Ecto neural progenitor cell (in vitro differentiated cells): ENCODE data around the gene PTPRG.
"Not testable (repeated sequence)": the region's sequence is repeated elsewhere in the genome, so short reads cannot be mapped to it uniquely, and the experiment has no call there.

Source experiments
- DNase-seq: peaks from one replicate; pipeline ENCODE4 v3.0.0-alpha.2; 2018; ENCODE audit warnings: low spot score

Gene PTPRG

DNA sequence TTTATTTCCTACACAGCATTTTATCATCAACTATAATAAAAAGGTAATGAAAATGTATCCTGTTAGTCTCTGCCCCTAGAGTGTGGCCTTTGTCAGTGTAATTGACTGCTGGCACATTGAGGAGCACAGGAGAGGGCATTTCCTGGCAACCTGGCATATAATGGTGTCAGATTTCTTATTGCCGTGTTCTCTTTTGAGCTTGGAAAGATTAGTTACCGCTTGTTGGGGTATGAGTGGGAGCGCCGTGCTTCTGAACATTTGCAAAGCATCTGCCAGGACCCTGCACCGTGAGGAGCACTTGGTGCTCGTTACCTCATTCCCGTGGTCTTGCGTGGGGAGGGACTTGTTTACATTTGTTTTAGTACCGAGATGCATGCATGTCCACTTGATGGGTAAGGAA, 124.4 kb downstream of the PTPRG start:
- no peak for DNase-seq

GRCh38 chr3:61686228-61686648, 124.9 kb downstream of the PTPRG start:
- no peak for DNase-seq

DNA sequence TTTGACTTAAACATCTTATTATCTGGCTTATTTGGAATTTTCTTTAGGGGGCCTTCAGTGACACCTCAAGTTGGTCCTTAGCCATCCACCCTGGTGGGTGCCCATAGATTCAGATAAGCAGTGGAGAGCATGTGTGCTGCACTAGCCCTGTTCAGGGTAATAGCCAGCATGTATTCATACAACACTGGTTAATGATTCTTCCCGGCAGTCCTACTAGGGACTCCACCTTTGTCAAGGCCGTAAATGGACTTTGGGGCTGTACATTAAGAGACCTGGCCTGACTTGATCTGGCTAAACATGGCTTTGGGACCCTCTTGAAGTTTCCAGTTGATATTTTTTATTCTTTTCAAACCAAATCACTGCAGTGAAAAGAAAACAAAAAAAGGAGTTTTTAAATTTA, 125.8 kb downstream of the PTPRG start:
- no peak for DNase-seq

GRCh38 chr3:61687663-61688306, 126.4 kb downstream of the PTPRG start:
- DNase-seq, result no peak

DNA sequence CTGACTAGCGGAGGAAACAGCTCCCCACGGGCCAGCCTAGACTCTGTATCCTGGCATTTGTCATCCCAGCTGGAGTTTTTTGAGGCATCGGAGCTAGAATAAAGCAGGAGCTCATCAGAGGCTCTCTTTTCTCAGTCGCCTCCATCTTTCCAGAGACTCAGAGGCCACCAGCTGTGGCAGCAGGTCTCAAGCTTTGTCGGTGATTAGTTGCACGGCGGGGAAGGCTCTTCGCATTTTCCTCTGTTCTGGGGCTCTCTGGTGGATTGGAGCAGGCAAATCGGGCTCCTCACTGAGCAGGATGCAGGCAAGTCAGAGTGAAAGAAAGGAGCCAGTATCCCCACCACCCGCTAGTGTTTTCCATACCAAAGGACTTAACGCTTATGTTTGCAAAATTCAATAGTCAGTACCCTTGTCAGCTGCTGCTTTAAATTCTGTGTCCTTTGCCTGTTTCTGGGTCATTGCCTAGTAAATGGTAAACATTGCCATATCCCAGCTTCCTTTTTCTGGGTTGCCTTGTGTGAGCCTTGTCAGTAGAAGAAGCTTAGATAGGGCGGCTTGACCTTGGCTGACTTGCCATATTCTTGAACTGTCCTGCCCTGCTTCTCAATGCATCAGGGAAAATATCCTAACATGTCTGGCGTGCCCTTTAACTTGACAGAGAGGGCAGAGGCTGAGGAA, 127.1 kb downstream of the PTPRG start:
- peak; percentile 82 for DNase-seq

DNA sequence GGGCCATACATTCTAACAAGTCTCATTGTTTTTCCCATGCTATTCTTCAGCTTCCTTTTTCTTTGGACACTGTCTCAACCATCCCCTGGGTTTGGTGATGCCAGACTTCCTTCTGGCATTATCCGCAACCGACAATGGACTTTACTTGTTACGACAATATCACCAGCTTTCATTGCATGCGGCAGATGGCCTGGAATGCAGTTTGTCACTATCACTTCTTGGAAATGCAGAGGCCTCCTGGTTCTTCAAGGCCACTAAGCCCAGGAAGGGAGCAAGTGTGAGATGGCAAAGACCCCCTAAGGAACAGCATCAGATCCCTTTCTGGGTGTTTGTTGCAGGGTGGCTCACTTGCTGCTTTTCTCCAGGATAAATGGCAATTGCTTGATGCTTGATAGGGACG, 128.6 kb downstream of the PTPRG start:
- DNase-seq, result no peak

- DNase-seq, result no peak
Measured at GRCh38 chr3:61691466-61691865, 130.1 kb downstream of the PTPRG start.

DNA sequence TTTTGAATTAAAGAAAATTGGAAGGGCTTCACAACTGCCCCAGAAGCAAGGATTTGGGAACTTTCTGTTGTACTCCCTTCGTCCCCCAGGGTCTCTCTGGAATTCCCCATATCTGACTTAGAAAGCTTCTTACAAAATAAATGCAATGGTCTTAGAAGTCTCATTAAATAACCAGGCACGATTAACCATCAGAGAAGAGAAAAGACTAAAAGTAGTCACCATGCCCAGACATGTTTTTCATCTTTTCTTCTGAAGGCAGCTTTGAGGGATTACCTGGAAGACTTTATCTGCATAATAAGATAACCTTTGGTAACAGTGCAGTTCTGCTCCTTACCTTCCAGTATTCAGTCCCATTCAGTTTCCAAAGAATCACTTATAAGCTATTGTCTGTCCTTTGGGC, 135.9 kb downstream of the PTPRG start:
- DNase-seq, result no peak

GRCh38 chr3:61698278-61699072, 137.1 kb downstream of the PTPRG start:
- not testable (repeated sequence) for DNase-seq

DNA sequence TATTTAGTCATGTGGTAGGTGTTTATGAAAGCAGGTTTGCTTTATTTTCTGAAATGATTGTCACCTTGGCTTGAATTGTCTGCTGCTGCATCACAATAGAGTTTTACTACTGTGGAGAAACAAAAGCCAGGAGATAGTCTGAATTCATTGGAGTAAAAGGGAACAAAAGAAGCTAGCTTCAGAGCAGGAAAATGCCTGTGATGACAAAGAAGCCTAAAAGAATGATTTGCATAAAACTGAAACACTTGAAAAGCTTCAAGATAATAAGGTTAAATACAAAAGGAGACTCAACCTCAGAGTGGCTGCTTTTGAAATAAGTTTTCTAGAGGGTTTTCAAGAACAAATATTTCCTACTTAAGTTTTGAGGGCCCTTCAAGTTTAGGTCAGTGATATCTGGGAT, 138.3 kb downstream of the PTPRG start:
- DNase-seq, result no peak

GRCh38 chr3:61701011-61701410, 139.6 kb downstream of the PTPRG start:
- DNase-seq, result no peak

GRCh38 chr3:61702453-61702852, 141.1 kb downstream of the PTPRG start:
- DNase-seq, result no peak

DNA sequence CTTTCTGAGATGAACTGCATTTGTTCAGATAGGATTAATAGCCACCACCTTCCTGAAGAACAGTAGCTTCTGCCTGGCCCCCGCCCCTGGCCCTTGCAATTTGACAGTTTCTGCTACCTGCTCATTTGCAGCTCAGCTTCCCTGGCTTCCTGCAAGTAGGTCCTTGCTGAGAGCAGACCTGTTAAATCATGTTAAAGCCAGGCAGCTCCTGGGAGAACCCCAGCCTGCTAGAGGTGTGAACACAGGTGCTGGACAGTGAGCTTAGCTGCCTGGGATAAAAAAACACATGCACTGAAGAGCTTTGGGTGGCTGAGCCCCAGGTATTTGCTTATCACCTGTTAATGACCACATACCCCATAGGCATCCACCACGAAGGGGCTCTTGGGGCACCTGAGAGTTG, 143.4 kb downstream of the PTPRG start:
- DNase-seq, result no peak

- no peak for DNase-seq
Measured at GRCh38 chr3:61707492-61707891, 146.1 kb downstream of the PTPRG start.

- not testable (repeated sequence) for DNase-seq
Measured at GRCh38 chr3:61710920-61711319, 149.5 kb downstream of the PTPRG start.

DNA sequence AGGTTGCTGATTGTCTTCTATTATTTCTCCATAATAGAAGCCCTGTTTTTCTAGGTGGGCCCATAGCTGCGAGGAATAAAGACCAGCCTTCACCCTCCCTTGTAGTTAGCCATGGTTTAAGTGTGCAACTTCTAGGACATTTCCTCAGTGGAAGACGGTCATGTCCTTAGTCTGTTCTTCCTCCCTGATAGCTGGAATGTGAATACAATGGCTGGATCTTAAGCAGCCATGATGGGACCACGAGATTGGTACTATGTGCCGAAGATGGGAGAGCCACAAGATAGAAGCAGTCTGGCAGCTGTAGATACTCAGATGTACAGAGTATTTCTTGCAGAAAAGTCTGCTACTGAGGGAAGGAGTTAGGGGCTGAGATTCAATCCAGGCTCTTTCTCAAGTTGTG, 152.9 kb downstream of the PTPRG start:
- DNase-seq, result no peak

DNA sequence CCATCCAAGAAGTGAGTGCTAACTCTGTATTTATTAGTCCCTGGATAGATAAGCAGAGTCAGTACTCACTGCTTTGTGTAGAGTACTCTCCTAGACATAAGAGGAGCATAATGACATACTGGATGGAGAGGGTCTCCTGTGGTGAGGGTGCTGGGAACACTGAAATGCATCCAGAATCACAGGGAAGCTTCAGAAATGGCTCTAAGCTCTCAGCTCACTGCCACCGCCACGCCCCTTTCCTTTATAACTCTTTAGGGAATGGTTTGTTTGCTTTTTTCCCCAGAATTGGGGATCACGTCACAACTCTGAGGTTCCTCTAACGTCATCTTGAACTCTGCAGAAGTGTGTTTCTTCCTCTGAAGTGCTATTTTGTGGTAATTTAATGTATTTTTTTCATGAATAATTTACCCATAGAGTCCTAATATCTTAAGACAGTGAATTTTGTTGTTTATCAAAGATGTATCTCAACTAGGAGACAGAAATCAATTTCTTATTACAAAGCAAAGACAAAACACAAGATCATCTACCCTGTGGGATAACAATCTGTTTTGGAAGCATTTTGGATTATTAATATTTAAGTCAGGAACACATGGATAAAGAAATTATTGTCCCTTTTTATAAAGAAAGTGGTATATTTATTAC, 154.6 kb downstream of the PTPRG start:
- DNase-seq, result no peak

GRCh38 chr3:61716693-61717092, 155.3 kb downstream of the PTPRG start:
- DNase-seq, result not testable (repeated sequence)

GRCh38 chr3:61718565-61718964, 157.2 kb downstream of the PTPRG start:
- DNase-seq, result no peak

- no peak for DNase-seq
Measured at GRCh38 chr3:61719278-61719977, 158.1 kb downstream of the PTPRG start.

- DNase-seq, result no peak
Measured at GRCh38 chr3:61723038-61723437, 161.7 kb downstream of the PTPRG start.

GRCh38 chr3:61724183-61724582, 162.8 kb downstream of the PTPRG start:
- no peak for DNase-seq
